GM21423 (cell line): ENCODE data around the gene DOCK4.

ENCODE experiments used
- ATAC-seq: cut with Tn5 transposase; IDR thresholded peaks from one replicate; pipeline ENCODE4 v1.9.1; 2021; ENCODE audit warnings: mild to moderate bottlenecking, moderate library complexity; ENCODE audit not compliant: unreplicated experiment

The DOCK4 gene

DNA sequence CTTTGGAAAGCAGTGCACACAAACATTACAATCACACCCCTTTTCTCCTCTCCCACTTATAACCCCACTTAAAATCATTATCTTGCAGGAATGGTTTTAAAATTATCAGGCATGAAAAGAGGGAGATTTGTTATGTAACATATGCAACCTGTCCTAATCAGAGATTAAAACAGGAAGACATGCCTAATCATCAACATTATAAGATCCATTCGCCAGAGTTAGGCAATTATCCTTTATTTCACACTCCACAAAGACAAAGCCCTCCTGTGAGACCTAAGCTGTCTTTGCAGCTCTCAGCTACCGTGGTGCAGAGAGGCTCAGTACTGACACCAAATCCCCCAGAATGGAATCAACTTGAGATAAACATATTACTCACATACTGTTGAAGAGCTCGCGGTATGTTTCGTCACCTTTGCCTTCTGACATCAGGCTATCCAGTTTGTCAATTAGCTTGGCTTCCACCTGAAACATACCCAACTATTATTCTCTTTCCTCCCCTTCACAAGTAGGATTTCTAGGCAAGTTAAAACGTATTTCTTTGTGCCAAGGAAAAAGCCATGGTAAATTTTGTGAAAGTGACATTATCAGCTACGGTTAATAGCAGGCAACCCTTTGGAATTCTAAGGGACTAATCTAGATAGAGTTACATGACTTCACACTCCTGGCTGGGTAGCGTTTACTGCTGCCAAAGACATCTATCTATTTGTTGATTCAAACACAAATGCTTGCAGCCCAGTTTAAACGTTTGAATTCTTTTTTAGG is 417.7 kb downstream of the DOCK4 start:
- no peak for ATAC-seq

DNA sequence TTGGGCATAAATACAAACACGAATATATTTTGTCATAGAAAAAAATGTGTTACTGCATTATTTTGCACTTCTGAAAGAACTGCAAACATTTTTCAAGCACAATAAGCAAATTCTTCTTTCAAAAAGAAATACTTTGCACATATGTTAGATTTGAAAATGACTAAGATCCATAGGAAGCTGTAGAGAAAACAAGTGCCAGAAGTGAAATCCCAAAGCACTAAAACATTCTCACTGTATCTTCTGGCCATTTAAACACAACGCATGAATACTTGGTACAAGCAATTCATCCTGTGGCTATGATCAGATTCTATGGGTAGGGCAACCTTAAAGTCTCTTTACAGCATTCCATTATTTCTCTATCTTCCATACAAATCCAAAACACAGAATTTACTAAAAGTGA is 418.5 kb downstream of the DOCK4 start:
- no peak for ATAC-seq

DNA sequence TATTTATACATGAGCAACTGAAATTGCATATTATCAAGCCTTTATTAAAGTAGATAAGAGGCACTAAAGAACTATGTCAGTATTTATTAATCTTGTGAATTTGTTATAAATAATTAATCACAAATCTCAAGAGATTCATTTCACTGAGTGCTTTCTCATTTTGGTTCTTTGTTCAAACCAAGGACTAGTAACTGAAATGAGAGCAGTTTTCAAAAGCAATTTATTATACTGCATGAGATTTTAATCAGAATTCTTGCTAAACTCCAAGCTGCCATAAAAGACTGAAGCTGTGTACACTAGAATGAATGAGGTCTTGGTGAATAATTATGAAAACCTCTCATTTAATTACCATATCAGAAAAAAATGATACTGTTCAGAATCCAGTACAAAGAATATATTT is 419.1 kb downstream of the DOCK4 start:
- ATAC-seq = no peak

DNA sequence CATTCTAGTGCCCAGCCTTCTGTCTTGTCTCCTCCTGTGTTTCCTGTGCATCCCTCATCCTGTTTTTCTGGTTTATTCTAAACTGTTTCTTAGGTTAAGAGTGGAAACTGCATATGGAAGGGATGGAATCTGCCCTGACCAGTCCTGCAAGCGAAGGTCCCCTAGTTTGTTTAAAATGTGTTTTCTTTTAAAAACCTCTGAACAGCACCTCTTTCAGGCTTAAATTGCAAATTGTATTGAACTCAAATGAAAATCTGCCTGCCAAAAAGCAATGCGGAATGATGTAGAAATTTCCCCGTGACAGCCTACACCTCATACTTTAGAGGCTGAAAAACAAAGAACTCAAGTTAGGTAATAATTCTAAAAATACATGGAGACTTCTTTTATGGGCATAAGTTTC is 421.1 kb downstream of the DOCK4 start:
- ATAC-seq = no peak

DNA sequence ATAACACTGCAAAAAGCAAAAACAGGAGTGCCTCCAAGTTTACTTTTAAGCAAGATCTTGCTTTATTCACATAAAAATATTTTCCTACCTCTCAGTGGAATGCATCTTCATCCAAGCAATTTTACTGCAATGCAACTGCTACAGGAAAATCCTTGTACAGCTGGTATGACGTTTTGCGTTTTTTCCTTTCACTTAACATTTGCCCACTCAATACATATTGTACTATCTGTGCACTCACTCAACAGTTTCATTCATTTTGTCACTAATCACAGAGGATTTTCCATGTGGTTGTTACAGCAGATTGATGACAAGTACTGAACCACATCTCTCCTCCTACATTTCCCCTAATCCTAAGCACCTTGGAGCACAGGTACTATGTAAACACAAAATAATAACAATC is 421.9 kb downstream of the DOCK4 start:
- ATAC-seq = no peak

DNA sequence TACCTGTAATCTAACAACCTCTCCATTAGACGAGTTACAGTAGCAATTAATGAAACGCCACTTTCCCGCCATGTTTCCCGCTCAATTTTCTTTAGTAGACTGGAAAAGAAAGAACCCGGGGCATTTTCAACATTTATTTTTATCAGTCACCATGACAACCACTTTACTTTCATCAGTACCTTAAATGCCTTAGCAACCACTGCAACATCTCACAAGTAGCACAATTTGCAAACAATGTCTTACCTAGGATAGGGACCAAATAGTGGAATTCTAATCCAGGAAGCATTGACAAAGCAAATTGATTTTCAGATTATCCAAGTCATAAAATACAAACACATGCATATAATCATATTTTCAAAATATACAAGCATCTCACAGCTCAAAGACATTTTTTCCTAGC is 422.3 kb downstream of the DOCK4 start:
- ATAC-seq = no peak

DNA sequence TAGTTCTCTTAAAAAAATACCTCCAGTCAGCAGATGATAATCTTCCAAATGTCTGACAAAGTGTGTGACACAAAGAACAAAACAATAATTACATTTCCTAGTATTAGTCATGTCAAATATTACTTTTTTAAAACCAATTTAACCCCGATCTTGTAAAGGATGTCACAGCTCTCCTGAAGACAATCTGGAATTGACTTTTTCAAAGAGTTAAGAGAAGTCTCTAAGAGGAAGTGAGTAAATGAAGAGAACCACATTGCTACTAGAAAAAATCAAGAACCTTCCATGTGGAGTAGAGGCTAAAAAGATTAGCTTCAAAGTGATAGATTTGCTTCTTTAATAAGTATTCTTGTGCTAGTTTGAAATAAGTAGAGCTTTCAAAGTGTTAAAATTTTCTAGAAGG is 425.7 kb downstream of the DOCK4 start:
- ATAC-seq = no peak

DNA sequence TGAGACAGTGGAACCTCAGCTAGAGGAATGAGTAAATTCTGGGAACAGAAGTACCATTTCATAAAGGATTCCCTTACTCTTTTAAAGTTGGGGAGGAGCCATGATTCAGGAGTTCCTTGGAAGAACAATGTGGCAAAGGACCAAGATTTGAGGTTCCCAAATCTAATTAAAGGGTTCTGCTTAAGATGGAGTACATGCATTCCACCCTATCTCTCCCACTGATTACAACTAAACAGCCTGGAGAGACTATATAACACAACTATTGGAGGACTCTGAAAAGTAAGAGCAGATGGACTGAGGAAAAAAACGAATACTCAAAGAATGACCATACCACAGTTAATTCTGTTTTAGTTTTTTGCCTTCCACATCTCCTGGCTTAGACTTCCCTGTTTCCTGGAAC is 431.0 kb downstream of the DOCK4 start:
- ATAC-seq = no peak

DNA sequence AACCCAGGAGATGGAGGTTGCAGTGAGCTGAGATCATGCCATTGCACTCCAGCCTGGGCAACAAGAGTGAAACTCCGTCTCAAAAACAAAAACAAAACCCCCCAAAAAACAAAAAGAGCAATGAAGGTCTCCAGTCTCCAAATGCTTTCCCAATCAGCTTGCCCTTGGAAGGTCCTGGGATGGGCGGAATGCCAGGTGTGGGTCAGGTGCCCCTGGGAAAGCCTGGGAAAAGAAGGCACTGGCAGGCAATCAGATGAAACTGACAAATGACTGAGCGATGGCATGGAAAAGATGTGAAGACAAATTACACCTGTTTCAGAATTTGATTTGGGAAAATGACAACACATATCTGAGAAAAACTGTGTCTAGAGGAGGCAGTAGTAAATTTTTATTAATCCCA is 433.5 kb downstream of the DOCK4 start:
- no peak for ATAC-seq

DNA sequence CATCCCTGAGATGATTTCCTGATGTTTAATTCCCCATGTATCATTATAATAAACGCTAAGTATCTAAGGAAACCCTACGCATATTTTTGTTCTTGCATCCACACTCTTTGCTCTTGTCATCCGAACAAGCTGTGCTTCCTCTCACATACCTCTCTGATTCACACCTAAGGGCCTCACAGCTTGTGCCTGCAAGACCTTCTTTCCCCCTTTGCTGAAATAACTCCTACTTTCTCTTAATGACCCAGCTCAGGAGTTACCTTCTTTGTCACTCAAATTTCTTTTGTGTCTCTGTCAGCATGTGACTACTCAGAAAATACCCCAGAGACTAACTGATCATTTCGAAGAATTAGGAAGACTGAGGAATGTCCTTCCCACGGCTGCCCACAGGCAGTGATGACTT is 434.6 kb downstream of the DOCK4 start:
- ATAC-seq = no peak

DNA sequence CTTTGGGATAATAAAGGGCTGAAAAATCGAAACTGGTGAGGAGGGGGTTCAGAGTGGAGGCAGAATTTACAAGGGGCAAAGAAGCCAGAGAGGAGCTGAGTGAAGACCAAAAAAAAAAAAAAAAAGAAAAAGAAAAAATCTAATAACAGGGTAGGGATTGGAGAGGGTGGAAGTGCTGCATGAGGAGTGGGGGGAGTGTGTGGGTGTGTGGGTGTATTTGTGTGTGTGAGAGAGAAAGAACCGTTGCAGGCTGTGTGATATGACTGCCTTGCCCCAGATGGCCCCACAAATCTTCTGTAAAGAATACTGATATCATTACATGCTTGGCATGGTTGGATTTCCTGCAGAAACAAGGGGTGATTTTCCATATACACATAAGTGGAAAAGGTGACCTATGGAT is 436.1 kb downstream of the DOCK4 start:
- ATAC-seq = no peak

DNA sequence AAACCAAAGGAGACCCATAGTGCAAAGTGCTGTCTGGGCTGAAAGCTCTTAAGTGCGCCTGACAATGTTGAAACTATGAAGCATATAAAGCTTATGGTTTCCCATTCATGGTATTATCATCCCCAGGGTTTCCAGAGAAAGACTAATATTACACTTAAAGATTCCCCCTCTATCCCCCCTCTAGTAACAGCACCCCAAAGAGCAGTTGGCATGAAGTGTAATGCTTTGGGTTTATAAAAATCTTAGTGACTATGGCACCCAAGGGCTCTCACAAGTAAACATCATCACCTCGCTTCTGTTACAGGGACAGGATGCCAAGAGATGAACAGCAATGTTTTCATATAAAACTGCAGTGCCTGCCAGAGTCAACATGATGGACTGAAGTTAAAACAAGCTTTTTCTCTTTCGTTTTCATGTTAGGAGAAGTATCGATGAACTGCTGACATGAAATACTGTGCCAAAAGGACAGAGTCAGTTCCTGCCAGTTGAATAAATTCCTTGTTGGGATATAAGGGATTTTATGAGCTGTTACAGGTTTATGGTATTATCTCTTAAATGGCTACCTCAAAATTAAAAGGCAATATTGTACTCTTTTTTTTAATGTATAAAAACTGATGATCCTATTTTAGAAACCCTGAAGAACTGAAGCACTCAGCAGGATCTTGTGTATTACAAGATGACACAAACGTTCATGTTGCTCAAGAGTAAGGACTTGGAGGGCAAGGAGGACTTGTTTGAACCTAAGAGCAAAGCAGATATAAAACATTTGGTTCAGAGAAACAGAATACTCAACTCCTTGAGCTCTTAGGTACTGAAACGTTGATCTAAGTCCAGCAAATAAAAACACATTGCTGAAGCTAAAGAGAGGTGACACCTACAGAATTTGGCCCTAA is 440.2 kb downstream of the DOCK4 start:
- ATAC-seq = no peak

DNA sequence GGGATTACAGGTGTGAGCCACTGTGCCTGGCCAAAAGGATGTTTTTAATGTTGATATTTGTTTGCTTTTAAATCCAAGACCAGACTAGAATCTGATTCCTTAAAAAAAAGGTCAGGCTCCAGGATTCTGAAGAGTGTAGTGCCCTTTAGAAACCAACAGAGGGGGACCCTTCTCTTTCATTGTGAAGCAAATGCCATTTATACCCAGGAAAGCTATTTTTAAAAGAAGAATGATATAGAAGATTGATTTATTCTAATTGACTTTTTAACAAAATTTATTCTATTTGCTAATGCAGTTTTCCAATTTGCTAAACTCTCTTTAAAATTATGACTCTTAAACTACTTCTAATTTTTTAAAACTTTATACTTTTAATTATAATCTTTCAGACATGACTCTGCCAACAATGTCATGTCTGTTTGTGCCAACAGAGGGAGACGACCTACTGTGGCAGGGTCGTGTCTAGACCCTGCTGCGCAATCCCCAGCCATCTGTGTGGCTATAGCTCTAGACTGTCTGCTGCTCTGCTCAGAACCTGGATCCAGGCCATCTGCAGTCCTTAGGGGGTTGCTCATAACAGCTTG is 442.9 kb downstream of the DOCK4 start:
- peak; percentile 55 for ATAC-seq

DNA sequence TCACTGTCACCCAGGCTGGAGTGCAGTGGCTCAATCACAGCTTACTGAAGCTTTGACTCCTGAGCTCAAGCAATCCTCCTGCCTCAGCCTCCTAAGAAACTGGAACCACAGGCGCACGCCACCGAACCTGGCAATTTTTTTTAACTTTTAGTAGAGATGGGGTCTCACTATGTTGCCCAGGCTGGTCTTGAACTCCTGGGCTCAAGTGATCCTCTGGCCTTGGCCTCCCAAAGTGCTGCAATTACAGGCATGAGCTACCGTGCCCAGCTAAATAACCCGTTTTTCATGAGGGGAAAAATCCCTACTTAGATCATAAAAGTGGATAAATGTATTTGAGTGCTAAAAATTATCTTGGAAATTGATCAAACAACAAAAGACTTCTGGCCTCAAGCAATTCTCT is 443.4 kb downstream of the DOCK4 start:
- ATAC-seq = no peak

DNA sequence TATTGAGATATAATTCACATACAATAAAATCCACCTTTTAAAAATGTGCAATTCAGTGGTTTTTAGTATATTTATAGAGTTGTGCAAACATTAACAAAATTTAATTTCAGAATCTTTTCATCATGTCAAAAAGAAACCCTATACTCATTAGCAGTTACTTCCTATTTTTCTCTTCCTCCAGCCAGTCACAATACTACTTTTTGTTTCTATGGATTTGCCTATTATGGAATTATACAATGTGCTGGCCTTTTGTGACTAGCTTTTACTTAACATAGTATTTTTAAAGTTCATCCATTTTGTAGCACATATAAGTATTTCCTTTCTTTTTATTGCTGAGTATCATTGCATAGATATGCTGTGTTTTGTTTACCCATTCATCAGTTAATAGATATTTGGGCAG is 444.0 kb downstream of the DOCK4 start:
- ATAC-seq = no peak

DNA sequence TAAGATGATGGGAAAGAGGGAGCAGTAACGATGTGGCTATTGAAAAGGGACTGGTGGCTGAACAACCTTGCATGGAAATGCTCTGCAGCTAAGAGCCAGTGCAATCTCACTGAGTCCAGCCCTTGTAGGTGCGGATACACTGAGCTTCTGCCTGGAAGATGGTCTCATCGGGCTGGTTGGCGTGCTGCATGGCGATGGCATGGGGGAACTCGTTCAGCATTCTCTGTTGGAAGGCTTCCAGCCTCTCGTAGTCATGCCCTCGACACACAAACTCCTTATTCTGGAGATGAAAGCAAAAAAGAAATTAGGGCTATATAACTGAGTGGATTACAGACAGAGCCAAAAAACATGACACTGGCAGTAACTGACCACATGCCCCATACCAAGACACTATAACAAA is 446.2 kb downstream of the DOCK4 start:
- ATAC-seq = no peak

DNA sequence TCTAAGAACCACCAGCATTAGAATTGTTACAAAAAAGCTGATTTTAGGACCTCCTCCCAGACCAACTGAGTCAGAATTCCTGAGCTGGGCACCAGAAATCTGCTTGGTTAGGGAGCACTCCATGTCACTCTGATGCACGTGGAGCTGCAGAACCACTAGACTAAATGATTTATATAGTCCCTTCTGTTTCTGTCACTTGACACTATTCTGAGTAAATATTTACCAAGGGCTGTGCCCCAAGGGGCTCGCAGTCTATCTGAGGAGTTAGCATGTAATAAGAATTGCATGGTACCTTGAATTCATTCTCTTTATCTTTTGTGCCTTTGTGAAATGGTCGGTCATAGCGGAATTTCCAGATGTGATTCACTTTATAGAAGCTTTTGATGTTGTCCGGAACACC is 447.9 kb downstream of the DOCK4 start:
- no peak for ATAC-seq

DNA sequence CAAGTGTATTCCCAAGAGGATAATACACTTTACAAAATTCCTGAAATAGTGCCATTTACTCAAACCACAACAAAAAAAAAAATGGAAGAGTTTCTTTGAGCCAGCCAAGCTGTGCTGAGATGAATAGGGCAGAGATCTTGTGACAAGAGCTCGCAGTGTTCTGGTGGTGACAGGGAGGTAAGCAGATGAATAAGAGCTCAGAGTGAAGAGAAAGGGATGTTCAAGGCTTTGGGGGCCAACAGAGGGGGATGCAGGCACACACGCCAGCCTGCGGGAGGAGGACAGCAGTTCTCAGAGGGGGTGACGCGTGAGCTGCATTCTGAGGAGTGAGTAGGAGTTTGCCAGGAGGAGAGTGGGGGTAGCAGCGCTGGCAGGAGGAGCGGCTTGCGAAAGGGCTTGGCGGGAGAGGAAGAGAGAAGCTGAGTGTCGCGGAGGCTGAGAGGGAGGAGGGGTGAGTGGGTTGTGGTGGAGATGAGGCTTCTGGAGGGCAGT is 449.5 kb downstream of the DOCK4 start:
- ATAC-seq = no peak

DNA sequence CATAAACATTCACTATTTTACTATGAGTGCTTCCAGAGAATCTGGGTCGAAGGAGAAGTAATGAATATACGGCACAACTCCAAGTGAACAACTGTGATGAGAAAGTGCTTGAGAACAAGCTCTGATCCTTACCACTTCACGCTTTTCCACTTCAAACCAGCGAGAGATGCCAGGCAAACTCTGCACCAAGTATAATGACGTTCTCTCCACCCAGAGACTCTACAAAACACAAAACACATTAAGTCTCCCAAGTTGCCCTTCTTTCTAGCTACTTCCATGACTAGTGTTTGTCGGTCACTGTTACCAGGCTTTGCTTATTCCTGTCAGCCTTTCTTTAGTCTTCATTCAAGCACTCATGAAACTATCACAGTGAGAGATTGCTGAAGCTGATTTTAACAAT is 450.8 kb downstream of the DOCK4 start:
- no peak for ATAC-seq

DNA sequence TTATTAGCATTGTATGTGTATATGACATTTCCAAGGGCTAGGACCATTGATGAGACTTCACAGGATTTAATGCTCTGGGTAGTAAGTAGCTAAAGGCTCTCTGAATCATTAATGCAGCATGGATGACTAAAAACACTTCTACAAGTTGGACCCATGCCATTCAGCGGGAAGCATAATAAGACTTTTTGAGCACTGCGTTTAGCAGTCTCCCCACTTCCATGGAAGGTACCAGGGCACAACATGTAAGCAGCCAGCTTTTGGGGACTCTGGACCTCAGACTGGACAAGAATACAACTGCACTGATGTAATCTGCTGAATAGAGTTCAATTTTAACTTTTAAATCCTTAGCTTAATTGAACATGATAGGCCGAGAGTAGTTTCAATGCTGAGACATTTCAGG is 452.2 kb downstream of the DOCK4 start:
- ATAC-seq = no peak

DNA sequence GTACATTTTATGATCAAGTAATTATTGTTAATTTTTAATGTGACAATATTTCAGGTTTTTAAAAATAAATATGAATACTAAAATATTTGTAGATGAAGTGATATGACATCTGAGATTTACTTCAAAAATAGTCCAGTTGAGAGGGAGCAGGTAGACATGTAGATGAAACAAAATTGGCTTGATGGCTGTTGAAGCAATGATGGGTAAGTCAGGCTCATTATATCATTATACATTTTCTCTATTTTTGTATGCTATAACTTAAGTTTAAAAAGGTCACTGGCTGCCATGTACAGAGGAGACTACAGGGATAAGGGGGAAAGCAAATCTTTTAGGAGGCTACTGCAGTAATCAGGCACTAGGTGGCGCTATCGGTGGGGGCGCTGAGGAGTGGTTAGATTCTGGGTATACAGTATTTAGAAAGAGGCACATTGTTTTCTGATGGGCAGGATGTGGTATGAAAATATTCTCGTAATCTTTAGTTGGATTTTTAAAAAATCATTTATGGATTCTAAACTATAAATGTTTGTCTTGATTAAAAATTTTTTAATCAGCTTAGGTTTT is 454.1 kb downstream of the DOCK4 start:
- peak; percentile 89 for ATAC-seq
